ENCODE results near the gene STON2.

Gene STON2

DNA sequence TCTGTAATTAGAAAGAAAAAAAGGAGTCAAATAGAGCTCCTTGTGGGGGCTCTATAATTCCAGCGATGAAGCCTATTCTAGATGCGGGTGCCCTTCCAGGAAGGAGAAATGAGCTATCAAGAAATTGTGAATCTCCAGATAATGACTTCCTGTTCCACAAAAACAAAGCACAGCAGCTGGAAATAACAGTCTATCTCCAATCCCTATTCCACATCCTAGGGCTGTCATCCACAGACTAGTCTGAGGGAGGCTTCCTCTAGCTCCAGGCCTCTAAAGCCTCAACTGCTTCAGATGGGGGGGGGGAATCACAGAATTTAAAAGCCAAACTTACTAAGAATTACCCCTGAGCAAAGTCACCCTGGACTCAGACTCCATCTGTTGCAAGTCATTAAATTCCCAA lies 102.0 kb downstream of the STON2 start:
- TF ChIP-seq CTCF (conservative IDR thresholded peaks at IDR 0.05; ENCODE audit: low read length), result no peak
- no peak for DNase-seq (ENCODE audit: low read depth)

DNA sequence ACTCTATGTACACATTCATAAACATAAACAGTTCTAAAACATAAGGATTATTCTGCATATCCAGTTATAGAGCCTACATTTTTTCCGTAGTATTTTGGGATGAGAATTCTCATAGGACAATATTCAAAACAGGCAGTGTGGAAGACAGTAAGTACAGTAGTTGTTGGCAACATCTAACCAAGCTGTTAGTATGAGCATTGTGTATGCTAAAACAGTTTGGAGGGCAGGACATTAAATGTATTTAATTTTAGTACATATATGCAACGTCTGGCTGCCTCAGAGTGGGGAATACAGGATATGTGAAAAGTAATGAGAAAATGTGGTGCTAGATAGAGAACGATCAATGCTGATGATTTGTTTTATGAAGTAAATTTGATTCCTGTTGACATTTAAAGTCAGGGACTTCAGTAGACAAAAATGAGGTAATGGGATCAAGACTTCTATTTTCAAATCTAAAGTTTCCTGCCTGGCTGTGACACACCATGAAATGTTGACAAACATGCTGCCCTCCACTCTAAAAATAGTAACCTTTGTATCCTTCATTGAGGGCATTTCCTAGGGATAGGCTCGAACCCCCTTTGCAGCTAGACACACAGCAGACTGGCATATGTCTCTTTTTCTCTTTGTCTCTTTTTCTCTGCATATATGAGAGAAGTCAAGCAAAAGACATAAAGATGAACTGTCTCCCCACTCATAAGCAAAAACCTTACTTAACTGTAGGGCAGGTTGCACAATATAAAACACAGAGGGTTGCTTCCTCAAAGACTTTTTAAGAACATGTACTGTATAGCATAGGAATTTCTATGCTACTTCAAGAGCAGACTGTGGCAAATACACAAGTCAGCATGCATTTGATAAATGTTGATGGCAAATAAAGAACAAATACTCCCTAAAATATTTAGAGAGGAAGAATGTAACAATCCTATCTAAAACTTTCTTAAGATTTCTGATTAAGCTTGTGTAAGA lies 103.9 kb downstream of the STON2 start:
- no peak for DNase-seq (ENCODE audit: low read depth)
- no peak overlapping the region for H3K4me3 ChIP-seq (ENCODE audit: low read length)

More for the DNA sequence above, 102.0 kb downstream of the STON2 start:
- no peak overlapping the region for H3K4me3 ChIP-seq (ENCODE audit: low read length)

DNA sequence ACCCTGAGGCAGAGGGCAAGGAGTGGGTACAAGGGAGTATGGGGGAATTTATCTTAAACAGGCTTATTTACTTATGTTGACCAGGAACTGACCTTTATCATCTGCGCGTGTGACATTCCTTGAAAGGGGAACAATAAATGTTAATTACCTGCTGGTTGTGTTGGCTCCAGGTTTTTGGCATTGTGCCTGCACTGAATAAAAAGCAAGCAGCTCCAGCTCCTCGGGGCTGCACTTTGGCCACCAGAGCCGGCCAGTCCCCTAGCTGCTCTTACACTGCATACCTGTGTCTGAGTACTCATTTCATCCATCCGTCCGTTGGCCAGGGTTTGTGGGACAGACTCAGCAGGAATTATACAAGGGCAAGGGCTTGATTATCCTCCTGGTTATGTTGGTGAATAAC lies 110.6 kb downstream of the STON2 start:
- TF ChIP-seq CTCF (conservative IDR thresholded peaks at IDR 0.05; ENCODE audit: low read length), result no peak
- DNase-seq (ENCODE audit: low read depth), result no peak
- no peak overlapping the region for H3K4me3 ChIP-seq (ENCODE audit: low read length)

More for the DNA sequence above, 103.9 kb downstream of the STON2 start:
- no peak for TF ChIP-seq CTCF (conservative IDR thresholded peaks at IDR 0.05; ENCODE audit: low read length)

GRCh38 chr14:81286574-81287370 lies 113.4 kb downstream of the STON2 start:
- no peak for TF ChIP-seq CTCF (conservative IDR thresholded peaks at IDR 0.05; ENCODE audit: low read length)

GRCh38 chr14:81285245-81285644 lies 114.9 kb downstream of the STON2 start:
- TF ChIP-seq CTCF (conservative IDR thresholded peaks at IDR 0.05; ENCODE audit: low read length), result no peak
- H3K4me3 ChIP-seq (ENCODE audit: low read length), result no peak overlapping the region
- DNase-seq (ENCODE audit: low read depth), result no peak

More at GRCh38 chr14:81286574-81287370, 113.4 kb downstream of the STON2 start:
- no peak overlapping the region for H3K4me3 ChIP-seq (ENCODE audit: low read length)
- no peak for DNase-seq (ENCODE audit: low read depth)

DNA sequence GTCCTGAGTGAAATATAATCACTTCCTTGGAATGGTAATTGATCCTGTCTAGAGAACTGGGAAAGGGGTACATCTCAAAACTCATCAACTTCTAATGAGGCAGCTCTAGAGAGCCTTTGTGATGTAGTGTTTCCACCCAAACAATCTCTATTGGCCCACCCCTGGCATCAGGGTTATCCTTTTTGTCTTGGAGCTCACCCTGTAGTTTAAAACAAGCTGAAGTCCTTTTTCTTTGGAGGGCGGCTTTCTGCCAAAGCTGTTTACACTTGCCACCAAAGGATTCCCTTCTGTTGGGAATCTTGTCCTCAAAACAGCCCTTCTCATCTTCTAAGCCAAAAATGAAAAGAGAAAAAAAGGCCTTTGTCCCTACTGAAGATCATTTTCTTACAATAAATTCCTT lies 118.8 kb downstream of the STON2 start:
- TF ChIP-seq CTCF (conservative IDR thresholded peaks at IDR 0.05; ENCODE audit: low read length), result no peak
- DNase-seq (ENCODE audit: low read depth), result no peak
- no peak overlapping the region for H3K4me3 ChIP-seq (ENCODE audit: low read length)
